C4-2B (cell line): ENCODE results near the gene PBX4.

Source experiments
- H3K27ac ChIP-seq: fragments of 450-650 bp; 2 replicates; pipeline ENCODE4 v1.5.1; 2017
- ZFX ChIP-seq: fragments of 450-650 bp; IDR thresholded peaks from 2 replicates; pipeline ENCODE4 v1.6.1; 2017
- TF ChIP-seq, protein P1 (sequence below): fragments of 450-650 bp; conservative IDR thresholded peaks from 2 replicates; pipeline ENCODE4 v1.5.1; 2017; ENCODE audit warnings: mild to moderate bottlenecking

The PBX4 gene

DNA sequence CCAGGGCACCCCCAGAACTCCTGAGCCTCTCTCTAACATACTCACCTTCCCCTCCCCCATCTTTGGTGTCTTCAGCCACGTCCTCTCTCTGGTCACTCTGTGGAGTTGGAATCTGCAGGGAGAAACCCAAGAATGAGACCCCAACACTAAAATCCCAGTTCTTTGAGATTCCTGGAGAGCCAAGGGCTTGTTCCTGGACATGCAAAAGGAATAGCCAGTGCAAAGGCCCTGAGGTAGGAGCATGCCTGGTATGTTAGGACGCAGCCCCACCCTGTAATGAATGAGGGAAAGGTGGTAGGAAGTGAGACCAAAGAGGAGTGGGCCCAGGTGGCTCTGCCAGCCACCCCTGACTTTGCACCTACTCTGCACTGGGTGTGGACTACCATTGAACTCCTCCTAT is 11.9 kb upstream of the PBX4 start:
- no peak for TF ChIP-seq ZFX
- TF ChIP-seq, protein P1, sequence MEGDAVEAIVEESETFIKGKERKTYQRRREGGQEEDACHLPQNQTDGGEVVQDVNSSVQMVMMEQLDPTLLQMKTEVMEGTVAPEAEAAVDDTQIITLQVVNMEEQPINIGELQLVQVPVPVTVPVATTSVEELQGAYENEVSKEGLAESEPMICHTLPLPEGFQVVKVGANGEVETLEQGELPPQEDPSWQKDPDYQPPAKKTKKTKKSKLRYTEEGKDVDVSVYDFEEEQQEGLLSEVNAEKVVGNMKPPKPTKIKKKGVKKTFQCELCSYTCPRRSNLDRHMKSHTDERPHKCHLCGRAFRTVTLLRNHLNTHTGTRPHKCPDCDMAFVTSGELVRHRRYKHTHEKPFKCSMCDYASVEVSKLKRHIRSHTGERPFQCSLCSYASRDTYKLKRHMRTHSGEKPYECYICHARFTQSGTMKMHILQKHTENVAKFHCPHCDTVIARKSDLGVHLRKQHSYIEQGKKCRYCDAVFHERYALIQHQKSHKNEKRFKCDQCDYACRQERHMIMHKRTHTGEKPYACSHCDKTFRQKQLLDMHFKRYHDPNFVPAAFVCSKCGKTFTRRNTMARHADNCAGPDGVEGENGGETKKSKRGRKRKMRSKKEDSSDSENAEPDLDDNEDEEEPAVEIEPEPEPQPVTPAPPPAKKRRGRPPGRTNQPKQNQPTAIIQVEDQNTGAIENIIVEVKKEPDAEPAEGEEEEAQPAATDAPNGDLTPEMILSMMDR, result no peak
- no peak overlapping the region for H3K27ac ChIP-seq

DNA sequence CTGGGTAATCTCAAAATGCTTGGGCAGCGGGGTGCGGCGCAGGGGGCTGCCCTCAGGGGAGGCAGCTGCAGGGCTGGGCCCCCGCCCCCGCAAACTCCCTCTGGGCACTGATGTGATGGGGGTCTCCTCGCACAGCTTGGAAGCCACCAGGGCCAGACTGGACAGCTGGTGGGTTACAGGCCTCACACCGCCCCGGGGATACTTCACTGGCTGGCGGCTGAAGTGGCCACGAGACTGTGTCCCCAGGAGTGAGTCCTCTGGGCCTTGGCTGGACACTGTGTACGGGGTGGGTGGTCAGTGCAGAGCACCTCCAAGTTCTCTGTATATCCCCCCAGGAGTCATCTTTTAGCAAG is 11.6 kb upstream of the PBX4 start:
- no peak for TF ChIP-seq ZFX
- TF ChIP-seq, protein P1, result no peak
- no peak overlapping the region for H3K27ac ChIP-seq

GRCh38 chr19:19628501-19629134 is 10.1 kb upstream of the PBX4 start:
- peak overlapping the region; percentile 74 for H3K27ac ChIP-seq
- TF ChIP-seq, protein P1, result no peak
- TF ChIP-seq ZFX, result no peak

GRCh38 chr19:19627621-19628500 is 9.4 kb upstream of the PBX4 start, which contains the start of gene LPAR2:
LPAR2 (minus strand) TSS chr19:19628220; CDS start chr19:19627275, 945 bp downstream.
- peak within 1 kb of the TSS; percentile 74 for H3K27ac ChIP-seq
- TF ChIP-seq, protein P1, result no peak
- TF ChIP-seq ZFX, result peak; percentile 71; the same call in 1 of the 2 replicates

DNA sequence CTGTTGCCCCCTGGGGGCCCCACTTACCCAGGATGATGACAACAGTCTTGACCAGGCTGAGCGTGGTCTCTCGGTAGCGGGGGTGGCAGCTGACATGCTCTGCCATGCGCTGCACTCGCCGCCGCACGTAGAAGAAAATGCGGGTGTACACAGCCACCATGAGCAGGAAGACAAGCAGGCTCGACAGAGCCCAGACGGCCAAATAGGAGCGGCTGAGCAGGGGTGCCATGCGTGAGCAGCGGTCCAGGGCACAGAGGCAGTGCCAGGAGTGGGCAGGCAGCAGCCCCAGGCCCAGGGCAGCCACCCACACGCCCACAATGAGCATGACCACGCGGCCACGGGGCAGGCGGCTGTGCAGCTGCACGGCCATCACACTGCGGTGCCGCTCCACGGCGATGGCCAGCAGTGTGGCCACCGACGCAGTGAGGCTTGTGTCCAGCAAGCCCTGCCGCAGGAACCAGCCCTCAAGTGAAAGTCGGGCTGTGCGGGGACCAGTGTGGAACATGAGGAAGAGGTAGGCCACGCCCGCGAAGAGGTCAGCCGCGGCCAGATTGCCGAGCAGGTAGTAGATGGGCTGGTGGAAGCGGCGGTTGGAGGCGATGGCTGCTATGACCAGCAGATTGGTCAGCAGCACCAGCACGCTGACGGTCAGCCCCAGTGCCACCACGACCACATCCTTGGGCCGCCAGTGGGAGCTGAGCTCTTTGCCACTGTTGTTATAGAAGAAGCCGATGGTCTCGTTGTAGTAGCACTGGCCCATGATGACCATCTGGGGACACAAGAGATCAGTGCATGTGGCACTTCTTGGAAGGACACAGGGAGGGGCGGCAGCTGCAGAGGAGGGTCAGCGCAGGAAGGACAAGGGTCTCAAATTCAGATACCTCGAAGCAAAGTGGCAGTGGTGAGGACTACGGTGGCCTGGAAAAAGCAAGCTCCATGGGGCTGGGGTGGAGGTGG is 8.3 kb upstream of the PBX4 start:
- peak overlapping the region; percentile 74 for H3K27ac ChIP-seq
- no peak for TF ChIP-seq ZFX
- TF ChIP-seq, protein P1, result no peak

DNA sequence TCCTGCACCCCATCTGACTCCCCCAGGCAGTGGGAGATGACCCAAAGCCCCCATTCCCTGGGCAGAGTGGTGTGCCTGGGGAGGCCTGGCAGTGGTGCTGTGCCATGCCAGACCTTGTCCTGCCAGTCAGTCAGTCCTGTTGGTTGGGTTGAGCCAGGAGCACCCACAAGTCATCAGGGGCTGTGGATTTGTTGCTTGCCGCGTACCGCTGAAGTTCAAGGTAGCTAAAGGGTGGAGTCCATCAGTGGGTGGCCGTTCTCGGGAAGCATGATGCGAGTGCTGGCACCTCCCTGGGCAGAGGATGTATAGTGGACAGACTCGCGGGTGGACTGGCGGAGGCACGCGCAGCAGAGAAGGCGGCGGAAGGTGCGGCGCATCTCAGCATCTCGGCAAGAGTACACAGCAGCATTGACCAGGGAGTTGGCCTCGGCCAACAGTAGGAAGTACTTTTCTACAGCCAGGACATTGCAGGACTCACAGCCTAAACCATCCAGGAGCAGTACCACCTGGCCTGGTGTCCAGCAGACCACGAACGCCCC is 5.6 kb upstream of the PBX4 start:
- H3K27ac ChIP-seq, result no peak overlapping the region
- TF ChIP-seq, protein P1, result no peak
- TF ChIP-seq ZFX, result no peak
